Ovary (tissue), 10 donors: ENCODE results near the gene IHH. TPM values are rescaled to one million over a fixed set of nuclear protein-coding genes. Genes with fewer than 3 reads are reported as not detected.

Source experiments
- DNase-seq, 5 donors: peaks; one replicate each; pipeline ENCODE4 v3.0.0-alpha.2; 2019 to 2020
- H3K27ac ChIP-seq, 2 donors: fragments of 200-600 bp; one replicate each; pipeline versions ENCODE4 v1.5.1 to v1.8.0; 2019 to 2022
- H3K27me3 ChIP-seq: fragments of 200-600 bp; one replicate; pipeline ENCODE4 v1.8.0; 2022
- H3K36me3 ChIP-seq: fragments of 200-600 bp; sonication (generic); one replicate; pipeline ENCODE4 v1.5.1; 2019
- H3K4me1 ChIP-seq: one replicate; pipeline ENCODE4 v1.8.1; 2013; ENCODE audit warnings: mild to moderate bottlenecking, moderate library complexity; ENCODE audit not compliant: insufficient read depth
- H3K4me3 ChIP-seq: fragments of 200-600 bp; sonication (generic); one replicate; pipeline ENCODE4 v1.5.1; 2017
- H3K9me3 ChIP-seq, 2 donors: fragments of 200-600 bp in 1 of 2; sonication (generic) in 1 of 2; one replicate each; pipeline versions ENCODE4 v1.5.1 to v1.8.1; 2013 to 2019; ENCODE audit warnings: mild to moderate bottlenecking in 1 of 2, moderate library complexity in 1 of 2
- CTCF ChIP-seq, 3 donors: fragments of 450-650 bp in 2 of 3; fragments of 200-600 bp in 1 of 3; IDR thresholded peaks; one replicate each; pipeline versions ENCODE4 v1.5.1 to v1.8.0; 2016 to 2022; ENCODE audit warnings: antibody characterized with exemption in 3 of 3, mild to moderate bottlenecking in 1 of 3
- EP300 ChIP-seq: sonication (generic); formaldehyde crosslinking; IDR thresholded peaks from one replicate; pipeline ENCODE4 v1.6.1; 2017; ENCODE audit warnings: antibody characterized with exemption
- POLR2A ChIP-seq: fragments of 450-650 bp; IDR thresholded peaks from one replicate; pipeline ENCODE4 v1.6.1; 2017; ENCODE audit warnings: antibody characterized with exemption, mild to moderate bottlenecking, moderate library complexity
- WGBS, 3 donors: extraction: QIAGEN DNeasy Blood & Tissue Kit in 1 of 3; methylation state at CpG; one replicate each; pipeline versions ENCODE4 v1.1.5 to v1.1.7; 2013 to 2017; 5-methylcytosine and 5-hydroxymethylcytosine counted together
- intact Hi-C, 4 donors: fragments of 100-400 bp; cut with DNase I; formaldehyde crosslinking; loops; one replicate each; pipeline versions ENCODE4 v1.11.0 to v1.15.1; 2022 to 2023
- long read RNA-seq, 3 donors: library from polyadenylated mRNA in 2 of 3; unstranded in 2 of 3; transcript quantifications; one replicate each; pipeline ENCODE4 v2.0.0 and lab custom pipeline, GENCODE V29; 2021 to 2026
- polyA plus RNA-seq, 2 donors: library from polyadenylated mRNA; stranded (reverse); fragments of 200-250 nt in 1 of 2; fragments of 350-450 nt in 1 of 2; fragmentation: Illumina TruSeq in 1 of 2; extraction: RNeasy Lipid Tissue Mini Kit (QIAGEN cat#74804) in 1 of 2; gene quantifications; one replicate each; pipeline ENCODE4 v1.2.3, GENCODE V29; 2013 to 2014
- total RNA-seq, 7 donors: library from RNA; depleted of rRNA in 2 of 7; stranded (reverse); fragments of >200 nt in 2 of 7; fragmentation: NEBNext Ultra II Directional in 3 of 7; extraction: Animal tissue kit (Norgen Biotek cat#: 25700) in 3 of 7; gene quantifications; one replicate each; pipeline versions ENCODE4 v1.1.0 to v1.2.4, GENCODE V29; 2016 to 2023
- donor health status: DM: no; HTN: no; CAD: no; lungs with moderate emphysema.
- donor health status: DM: no; HTN: no; CAD: no.
- donor health status: Bipolar disorder and iron deficiency.
- donor health status: DM: yes; HTN: yes; CAD: no.
- donor health status: DM: no; HTN: no; CAD: no.
- donor health status: DM: yes; HTN: yes; CAD: no.

IHH gene
- under 1 TPM in 3 of 7 donors, not detected in 4; 0.15 to 0.80 (median 0.36) TPM for total RNA-seq
- 1 to 10 TPM in 1 of 2 donors, under 1 TPM in 1; 0.12 to 1.6 TPM for polyA plus RNA-seq
- long read RNA-seq, donor 1: 0 reads
- long read RNA-seq, donor 2: 0 reads
- long read RNA-seq, donor 3: 0 reads

- intact Hi-C loops: no loop called here
- Histone ChIP-seq H3K4me3 (peak within 1 kb of the TSS; percentile 32), H3K27me3 (peaks cover 3% of the 10 kb centered on the region), H3K9me3 (no peaks in the 10 kb centered on the region), H3K27ac (no peak within 1 kb of the TSS), H3K4me1 (peaks cover 7% of the 10 kb centered on the region), H3K36me3 (no peaks in the 10 kb centered on the region)
- no peak for TF ChIP-seq CTCF (IDR thresholded peaks at IDR 0.05)
- no peak for TF ChIP-seq POLR2A
- no peak for DNase-seq
- WGBS, 3 donors: 1 to 3% (median 3%) methylated on average over 36 to 76 of the region's 76 CpGs
Observed at GRCh38 chr2:219060821-219061791, at the start of gene IHH. Gene IHH, minus strand, starts transcription at chr2:219060921. Its CDS starts 454 bp downstream, at chr2:219060467.

- Histone ChIP-seq H3K4me3 (no peak overlapping the region), H3K9me3 (no peaks in the 10 kb centered on the region), H3K27me3 (no peaks in the 10 kb centered on the region), H3K27ac (no peak overlapping the region), H3K36me3 (no peaks in the 10 kb centered on the region), H3K4me1 (no peaks in the 10 kb centered on the region)
- TF ChIP-seq CTCF (IDR thresholded peaks at IDR 0.05): no peak
- DNase-seq: no peak
- WGBS, 3 donors: 92 to 96% (median 96%) methylated on average over 3 of the region's 3 CpGs
- intact Hi-C loops: no loop called here
Observed at GRCh38 chr2:219109471-219109870, 48.8 kb upstream of the IHH start.

GRCh38 chr2:219107758-219108157 is 47.0 kb upstream of the IHH start:
- no peak overlapping the region for H3K27ac ChIP-seq
- TF ChIP-seq CTCF (IDR thresholded peaks at IDR 0.05) (no peak), EP300 (no peak), POLR2A (no peak)
- intact Hi-C loops: no loop called here
- DNase-seq: no peak
- no peak overlapping the region for H3K4me3 ChIP-seq
- no peaks in the 10 kb centered on the region for H3K9me3 ChIP-seq
- no peaks in the 10 kb centered on the region for H3K36me3 ChIP-seq
- no peaks in the 10 kb centered on the region for H3K27me3 ChIP-seq
- 50 to 60% (median 51%) methylated on average over 8 of the region's 8 CpGs for WGBS, 3 donors
- H3K4me1 ChIP-seq: no peaks in the 10 kb centered on the region

- TF ChIP-seq CTCF (IDR thresholded peaks at IDR 0.05) (no peak), POLR2A (no peak), EP300 (no peak)
- Histone ChIP-seq H3K4me1 (no peaks in the 10 kb centered on the region), H3K27ac (no peak overlapping the region), H3K9me3 (no peaks in the 10 kb centered on the region), H3K27me3 (no peaks in the 10 kb centered on the region), H3K4me3 (no peak overlapping the region), H3K36me3 (no peaks in the 10 kb centered on the region)
- intact Hi-C loops: no loop called here
- WGBS, 3 donors: 83 to 84% (median 83%) methylated on average over 3 of the region's 3 CpGs
- DNase-seq: no peak
Observed at GRCh38 chr2:219106251-219106650, 45.5 kb upstream of the IHH start.
